Smooth muscle cell (in vitro differentiated cells): ENCODE measurements around the gene KLF15. TPM values are rescaled to one million over a fixed set of nuclear protein-coding genes. Genes with fewer than 3 reads are reported as not detected.

ENCODE experiments used
- DNase-seq: peaks from one replicate; lab custom pipeline; 2025; ENCODE audit not compliant: unreplicated experiment; lab: John Stamatoyannopoulos, UW
- H2AFZ ChIP-seq: fragments of 200-600 bp; sonication (generic); 2 replicates; pipeline ENCODE4 v1.6.0; 2016; ENCODE audit warnings: antibody characterized with exemption, low read depth, mild to moderate bottlenecking
- H3F3A ChIP-seq: fragments of 200-600 bp; sonication (generic); 2 replicates; pipeline ENCODE4 v1.6.0; 2017; ENCODE audit warnings: antibody characterized with exemption, low read depth
- H3K27ac ChIP-seq: fragments of 200-600 bp; sonication (generic); 2 replicates; pipeline ENCODE4 v1.5.1; 2016; ENCODE audit warnings: low read depth, mild to moderate bottlenecking
- H3K27me3 ChIP-seq: fragments of 200-600 bp; sonication (generic); 2 replicates; pipeline ENCODE4 v1.6.1; 2016; ENCODE audit warnings: low read depth, mild to moderate bottlenecking
- H3K36me3 ChIP-seq: fragments of 200-600 bp; sonication (generic); 2 replicates; pipeline ENCODE4 v1.5.1; 2016; ENCODE audit warnings: low read depth
- H3K4me1 ChIP-seq: fragments of 200-600 bp; sonication (generic); 2 replicates; pipeline ENCODE4 v1.5.1; 2016; ENCODE audit warnings: low read depth
- H3K4me2 ChIP-seq: fragments of 200-600 bp; sonication (generic); 2 replicates; pipeline ENCODE4 v1.6.0; 2016; ENCODE audit warnings: mild to moderate bottlenecking
- H3K4me3 ChIP-seq: fragments of 200-600 bp; sonication (generic); 2 replicates; pipeline ENCODE4 v1.5.1; 2016; ENCODE audit warnings: mild to moderate bottlenecking
- H3K79me2 ChIP-seq: fragments of 200-600 bp; sonication (generic); 2 replicates; pipeline ENCODE4 v1.6.0; 2016; ENCODE audit warnings: low read depth, mild to moderate bottlenecking
- H3K9ac ChIP-seq: fragments of 200-600 bp; sonication (generic); 2 replicates; pipeline ENCODE4 v1.6.0; 2016; ENCODE audit warnings: low read depth
- H3K9me3 ChIP-seq: fragments of 200-600 bp; sonication (generic); replicated peaks from 2 replicates; pipeline ENCODE4 v1.5.1; 2016; ENCODE audit warnings: low read depth
- H4K20me1 ChIP-seq: fragments of 200-600 bp; sonication (generic); 2 replicates; pipeline ENCODE4 v1.6.0; 2016; ENCODE audit warnings: low read depth
- whole genome bisulfite sequencing: methylation state at CpG from one replicate; pipeline ENCODE4 v1.1.7; 2016; ENCODE audit warnings: low lambda C conversion rate; 5-methylcytosine and 5-hydroxymethylcytosine counted together
- polyA plus RNA-seq: library from polyadenylated mRNA; unstranded; fragments of >200 nt; fragmentation: Nextera tagmentation; extraction: Ambion mirVana; gene quantifications from 2 replicates; pipeline ENCODE4 v1.2.1, GENCODE V29; 2016
- total RNA-seq: library from RNA; depleted of rRNA; stranded (reverse); fragments of >200 nt; gene quantifications from 2 replicates; pipeline ENCODE4 v1.2.3, GENCODE V29; 2014
- TF ChIP-seq, protein P1 (sequence below): fragments of 200-600 bp; sonication (generic); IDR thresholded peaks from 2 replicates; pipeline ENCODE4 v1.5.1; 2017; ENCODE audit warnings: borderline replicate concordance, mild to moderate bottlenecking, antibody characterized with exemption; ENCODE audit not compliant: insufficient read depth, poor library complexity, severe bottlenecking

KLF15 gene
- total and polyA plus RNA-seq, 2 experiments from 2014 or later, result not detected

DNA sequence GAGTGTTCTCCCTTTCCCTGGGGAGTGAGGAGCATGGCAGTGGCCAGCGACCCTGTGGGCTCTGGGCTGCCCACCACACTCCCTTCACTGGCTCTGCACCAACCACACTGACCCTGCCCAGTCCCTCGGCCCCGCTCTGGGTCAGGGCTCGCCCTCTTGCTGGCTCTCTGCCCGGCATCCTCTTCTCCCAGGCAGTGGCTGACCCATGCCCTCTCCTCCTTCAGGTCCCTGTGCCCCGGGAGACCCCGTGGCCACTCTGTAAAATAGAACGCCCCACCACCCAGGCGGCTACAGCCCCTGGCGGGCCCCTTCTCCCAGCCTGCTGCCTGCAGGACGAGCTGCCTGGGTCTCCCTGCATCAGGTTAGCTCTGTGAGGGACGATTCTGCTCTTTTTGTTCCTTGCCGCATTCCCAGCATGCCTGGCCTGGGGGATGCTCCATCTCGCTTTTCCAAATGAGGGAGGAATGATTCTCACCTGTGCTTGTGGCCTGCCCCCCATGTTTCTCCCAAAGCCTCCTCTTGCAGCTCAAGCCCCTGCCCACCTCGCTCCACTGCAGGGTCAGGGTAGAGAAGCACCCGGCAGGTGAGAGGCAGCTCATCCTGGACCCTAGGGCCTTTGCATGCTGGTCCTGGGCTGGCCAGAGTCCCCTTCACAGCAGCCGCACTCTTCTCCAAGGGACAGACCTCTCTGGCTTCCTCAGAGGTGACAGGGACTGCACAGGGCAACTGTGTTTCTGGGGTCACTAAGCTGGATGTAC is 23.0 kb upstream of the KLF15 start:
- Histone ChIP-seq H4K20me1 (no peaks in the 10 kb centered on the region), H3K4me2 (no peak overlapping the region), H3K36me3 (no peaks in the 10 kb centered on the region), H3K79me2 (no peaks in the 10 kb centered on the region), H3K9ac (no peak overlapping the region), H3K4me3 (no peak overlapping the region), H3K9me3 (no peaks in the 10 kb centered on the region), H3K4me1 (no peaks in the 10 kb centered on the region), H3K27ac (no peak overlapping the region), H3F3A (no peaks in the 10 kb centered on the region), H3K27me3 (no peaks in the 10 kb centered on the region), H2AFZ (no peak overlapping the region)
- DNase-seq, result no peak
- WGBS, result 89% methylated on average over 16 of the region's 17 CpGs
- TF ChIP-seq, protein P1, sequence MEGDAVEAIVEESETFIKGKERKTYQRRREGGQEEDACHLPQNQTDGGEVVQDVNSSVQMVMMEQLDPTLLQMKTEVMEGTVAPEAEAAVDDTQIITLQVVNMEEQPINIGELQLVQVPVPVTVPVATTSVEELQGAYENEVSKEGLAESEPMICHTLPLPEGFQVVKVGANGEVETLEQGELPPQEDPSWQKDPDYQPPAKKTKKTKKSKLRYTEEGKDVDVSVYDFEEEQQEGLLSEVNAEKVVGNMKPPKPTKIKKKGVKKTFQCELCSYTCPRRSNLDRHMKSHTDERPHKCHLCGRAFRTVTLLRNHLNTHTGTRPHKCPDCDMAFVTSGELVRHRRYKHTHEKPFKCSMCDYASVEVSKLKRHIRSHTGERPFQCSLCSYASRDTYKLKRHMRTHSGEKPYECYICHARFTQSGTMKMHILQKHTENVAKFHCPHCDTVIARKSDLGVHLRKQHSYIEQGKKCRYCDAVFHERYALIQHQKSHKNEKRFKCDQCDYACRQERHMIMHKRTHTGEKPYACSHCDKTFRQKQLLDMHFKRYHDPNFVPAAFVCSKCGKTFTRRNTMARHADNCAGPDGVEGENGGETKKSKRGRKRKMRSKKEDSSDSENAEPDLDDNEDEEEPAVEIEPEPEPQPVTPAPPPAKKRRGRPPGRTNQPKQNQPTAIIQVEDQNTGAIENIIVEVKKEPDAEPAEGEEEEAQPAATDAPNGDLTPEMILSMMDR, result no peak

DNA sequence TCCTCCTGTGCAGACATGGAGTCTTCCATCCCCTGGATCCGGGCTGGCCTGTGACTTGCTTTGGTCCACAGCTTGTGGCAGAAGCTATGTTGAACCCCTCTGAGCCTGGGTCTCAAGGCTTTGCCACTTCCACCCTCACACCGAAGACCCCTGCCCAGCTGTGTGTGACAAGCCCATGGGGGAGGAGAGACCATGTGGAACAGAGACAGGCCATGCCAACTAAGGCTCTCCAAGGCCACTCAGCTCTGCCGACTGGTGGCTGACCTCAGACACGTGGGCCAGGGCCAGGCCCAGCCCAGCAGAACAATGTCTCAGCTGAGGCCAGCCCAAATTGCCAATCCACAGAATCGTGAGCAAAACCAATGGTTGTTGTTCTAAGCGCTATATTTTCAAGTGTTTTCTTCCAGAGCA is 21.1 kb upstream of the KLF15 start:
- Histone ChIP-seq H3K9me3 (no peaks in the 10 kb centered on the region), H3K27ac (no peak overlapping the region), H3F3A (no peaks in the 10 kb centered on the region), H3K27me3 (no peaks in the 10 kb centered on the region), H3K4me3 (no peak overlapping the region), H3K36me3 (no peaks in the 10 kb centered on the region), H2AFZ (no peak overlapping the region), H3K79me2 (no peaks in the 10 kb centered on the region), H4K20me1 (no peaks in the 10 kb centered on the region), H3K9ac (no peak overlapping the region), H3K4me1 (no peaks in the 10 kb centered on the region), H3K4me2 (no peak overlapping the region)
- WGBS, result 90% methylated on average over 6 of the region's 6 CpGs
- TF ChIP-seq, protein P1, result no peak
- DNase-seq, result no peak

- Histone ChIP-seq H3K4me3 (no peak overlapping the region), H3K79me2 (no peaks in the 10 kb centered on the region), H3K36me3 (no peaks in the 10 kb centered on the region), H3K9me3 (no peaks in the 10 kb centered on the region), H3K9ac (no peak overlapping the region), H3K4me1 (no peaks in the 10 kb centered on the region), H2AFZ (no peak overlapping the region), H3F3A (no peaks in the 10 kb centered on the region), H3K27ac (no peak overlapping the region), H3K4me2 (no peak overlapping the region), H3K27me3 (no peaks in the 10 kb centered on the region), H4K20me1 (no peaks in the 10 kb centered on the region)
- TF ChIP-seq, protein P1, result no peak
- no peak for DNase-seq
- 99% methylated on average over 3 of the region's 3 CpGs for WGBS
Measured at GRCh38 chr3:126377211-126377610, 20.0 kb upstream of the KLF15 start.

DNA sequence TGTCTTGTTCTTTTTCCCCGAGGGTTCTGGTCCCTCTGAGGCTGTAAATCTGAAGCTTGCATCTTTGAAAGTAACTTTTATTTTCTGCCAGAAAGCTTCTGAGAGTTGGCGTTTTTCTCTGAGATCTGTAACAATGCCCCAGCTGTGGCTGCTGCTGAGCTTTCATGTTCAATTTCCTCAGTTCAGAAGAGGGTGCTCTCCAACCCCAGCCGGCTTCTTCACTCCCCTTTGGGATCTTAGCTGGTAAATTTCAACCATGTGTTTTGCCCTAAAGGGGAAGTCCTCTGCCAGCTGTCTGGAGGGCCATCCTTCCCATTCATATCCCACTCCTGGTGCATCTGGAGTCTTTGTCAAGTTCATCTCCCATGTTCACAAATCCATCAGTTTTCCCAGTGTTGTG is 19.2 kb upstream of the KLF15 start:
- no peak overlapping the region for H3K4me2 ChIP-seq
- no peaks in the 10 kb centered on the region for H3K4me1 ChIP-seq
- H3K27ac ChIP-seq, result no peak overlapping the region
- WGBS, result 66% methylated on average over 3 of the region's 3 CpGs
- H3K9ac ChIP-seq, result no peak overlapping the region
- no peak overlapping the region for H2AFZ ChIP-seq
- no peaks in the 10 kb centered on the region for H4K20me1 ChIP-seq
- TF ChIP-seq, protein P1, result no peak
- no peaks in the 10 kb centered on the region for H3K27me3 ChIP-seq
- no peaks in the 10 kb centered on the region for H3K79me2 ChIP-seq
- no peak overlapping the region for H3K4me3 ChIP-seq
- no peak for DNase-seq
- no peaks in the 10 kb centered on the region for H3F3A ChIP-seq
- no peaks in the 10 kb centered on the region for H3K36me3 ChIP-seq
- no peaks in the 10 kb centered on the region for H3K9me3 ChIP-seq
